Fibroblast of lung (primary cell): ENCODE results near the gene TFCP2.

Experiments used
- EZH2 ChIP-seq: IDR thresholded peaks from 2 replicates; pipeline ENCODE4 v1.5.1; 2012; ENCODE audit warnings: low read length, control low read depth, mild to moderate bottlenecking; ENCODE audit errors: missing control alignments
- TF ChIP-seq, protein P1 (sequence below), 2 donors: IDR thresholded peaks in 1 of 2; conservative IDR thresholded peaks in 1 of 2; 1 replicate in 1 of 2; 2 replicates in 1 of 2; pipeline ENCODE4 v1.5.1; 2011 to 2012; ENCODE audit warnings: low read length in 2 of 2, control low read depth in 1 of 2, inconsistent platforms in 1 of 2, low read depth in 1 of 2, mild to moderate bottlenecking in 1 of 2

DNA sequence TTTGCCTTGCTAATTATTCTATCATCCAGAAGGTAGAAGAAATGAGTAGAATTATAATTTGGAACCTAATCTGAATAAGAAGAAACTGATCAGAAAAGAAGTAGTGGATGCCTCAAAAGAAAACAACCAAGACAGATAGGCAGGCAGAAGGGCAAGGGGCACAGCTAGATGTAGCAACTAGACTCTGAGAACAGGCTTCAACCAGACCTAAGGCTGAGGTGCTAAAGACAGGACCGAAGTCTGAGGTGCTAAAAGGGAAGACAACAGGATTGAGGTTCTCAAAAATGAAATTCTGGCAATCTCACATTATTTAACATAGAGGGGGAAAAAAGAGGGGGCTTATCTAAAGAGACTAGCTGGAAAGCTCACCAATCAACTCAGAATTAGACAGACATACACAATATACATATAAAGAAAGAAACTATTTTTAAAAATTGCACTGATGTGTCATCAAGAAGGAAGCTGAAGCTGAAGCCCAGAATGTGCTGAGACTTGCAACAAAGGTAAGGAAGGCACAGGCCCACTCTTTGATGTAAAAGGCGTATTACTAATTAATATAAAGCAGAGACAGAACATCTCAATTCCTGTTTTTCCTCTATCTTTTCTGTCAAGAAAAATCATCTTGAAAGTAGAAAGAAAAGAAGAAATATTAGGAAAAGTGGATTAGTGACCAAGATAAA lies 45.7 kb downstream of the TFCP2 start:
- TF ChIP-seq, protein P1, sequence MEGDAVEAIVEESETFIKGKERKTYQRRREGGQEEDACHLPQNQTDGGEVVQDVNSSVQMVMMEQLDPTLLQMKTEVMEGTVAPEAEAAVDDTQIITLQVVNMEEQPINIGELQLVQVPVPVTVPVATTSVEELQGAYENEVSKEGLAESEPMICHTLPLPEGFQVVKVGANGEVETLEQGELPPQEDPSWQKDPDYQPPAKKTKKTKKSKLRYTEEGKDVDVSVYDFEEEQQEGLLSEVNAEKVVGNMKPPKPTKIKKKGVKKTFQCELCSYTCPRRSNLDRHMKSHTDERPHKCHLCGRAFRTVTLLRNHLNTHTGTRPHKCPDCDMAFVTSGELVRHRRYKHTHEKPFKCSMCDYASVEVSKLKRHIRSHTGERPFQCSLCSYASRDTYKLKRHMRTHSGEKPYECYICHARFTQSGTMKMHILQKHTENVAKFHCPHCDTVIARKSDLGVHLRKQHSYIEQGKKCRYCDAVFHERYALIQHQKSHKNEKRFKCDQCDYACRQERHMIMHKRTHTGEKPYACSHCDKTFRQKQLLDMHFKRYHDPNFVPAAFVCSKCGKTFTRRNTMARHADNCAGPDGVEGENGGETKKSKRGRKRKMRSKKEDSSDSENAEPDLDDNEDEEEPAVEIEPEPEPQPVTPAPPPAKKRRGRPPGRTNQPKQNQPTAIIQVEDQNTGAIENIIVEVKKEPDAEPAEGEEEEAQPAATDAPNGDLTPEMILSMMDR (conservative IDR thresholded peaks at IDR 0.05 in 1 of 2, IDR thresholded peaks at IDR 0.05 in 1 of 2; ENCODE audit: low read depth in 1 of 2, low read length in 2 of 2), result no peak
- no peak for TF ChIP-seq EZH2
